ENCODE measurements around the gene DSEL. TPM values are rescaled to one million over a fixed set of nuclear protein-coding genes. Genes with fewer than 3 reads are reported as not detected.

The DSEL gene
- total and polyA plus RNA-seq, 2 of the 8 experiments (the other 6 are each of a cell fraction or from before 2014, with no cell fraction given): 3.0 to 22.8 TPM

DNA sequence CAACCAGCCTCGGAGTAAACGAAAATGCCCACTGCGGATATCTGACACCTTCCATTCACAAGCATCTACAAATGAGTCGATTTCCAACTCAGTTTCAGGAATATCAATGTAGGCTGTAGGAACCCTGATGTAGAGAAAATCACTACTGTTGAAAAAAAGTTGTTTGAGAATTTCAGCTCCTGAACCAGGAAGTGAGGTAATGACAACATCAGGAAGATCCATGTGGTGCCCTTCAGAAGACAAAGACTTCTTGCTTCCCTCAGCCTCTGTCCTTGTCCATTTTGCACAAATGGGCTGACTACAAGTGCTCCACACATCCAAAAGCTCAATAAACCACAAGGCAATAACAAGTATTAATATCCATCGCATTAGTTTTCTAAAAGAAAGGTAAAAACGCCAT lies 4.7 kb downstream of the DSEL start:
- CTCF ChIA-PET (ENCODE audit: partially characterized antibody): interaction anchor here (0.8 to 1.3 kb wide), 4 partner anchors 18 to 293 kb away, joined by 3 read pairs; no protein-coding TSS in a partner anchor
- TF ChIP-seq JUN (IDR thresholded peaks at IDR 0.05; ENCODE audit: low read depth, low read length) (no peak), EGR1 (IDR thresholded peaks at IDR 0.05; ENCODE audit: borderline replicate concordance, low read depth, low read length) (no peak), TBP (IDR thresholded peaks at IDR 0.05; ENCODE audit: low read depth, low read length) (no peak), SIRT6 (IDR thresholded peaks at IDR 0.05; ENCODE audit: low read length) (no peak)
- TF ChIP-seq, protein P1, sequence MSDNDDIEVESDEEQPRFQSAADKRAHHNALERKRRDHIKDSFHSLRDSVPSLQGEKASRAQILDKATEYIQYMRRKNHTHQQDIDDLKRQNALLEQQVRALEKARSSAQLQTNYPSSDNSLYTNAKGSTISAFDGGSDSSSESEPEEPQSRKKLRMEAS (IDR thresholded peaks at IDR 0.05): no peak

More for the DNA sequence above, 4.7 kb downstream of the DSEL start:
- no peak overlapping the region for H3K23ac ChIP-seq (ENCODE audit: insufficient read length)
- no peak overlapping the region for H3K14ac ChIP-seq (ENCODE audit: insufficient read length)
- no peak overlapping the region for H3K4me2 ChIP-seq (ENCODE audit: insufficient read depth in 1 of 2, low read depth in 2 of 2, low read length in 2 of 2)
- H3K79me2 ChIP-seq (ENCODE audit: control insufficient read depth in 1 of 2, insufficient read depth in 2 of 2, low read length in 2 of 2): peaks cover 8 to 58% of the 10 kb centered on the region in 2 experiments; a peak in 3 of 4 replicates
- POLR2A ChIA-PET (ENCODE audit: partially characterized antibody): interaction anchor here (1.2 kb wide), 1 partner anchor 12 kb away, joined by 3 read pairs; no protein-coding TSS in a partner anchor
- no peak overlapping the region for H3K18ac ChIP-seq (ENCODE audit: extremely low read depth, low read length)
- H3K56ac ChIP-seq (replicated peaks; ENCODE audit: insufficient read length, low read depth, low read length): no peak overlapping the region
- peaks cover 0 to 5% (median 1%) of the 10 kb centered on the region in 4 experiments; a peak in 4 of 7 replicates for H3K4me1 ChIP-seq (replicated peaks in 1 of 4; ENCODE audit: control insufficient read depth in 3 of 4, insufficient read depth in 4 of 4, low read length in 3 of 4)
- no peak overlapping the region for H2AK5ac ChIP-seq (ENCODE audit: low read depth, low read length)
- no peak overlapping the region for H3K9ac ChIP-seq (replicated peaks in 1 of 4; ENCODE audit: extremely low read depth in 1 of 4, low read depth in 3 of 4, low read length in 3 of 4)
- no peak overlapping the region for H4K8ac ChIP-seq (ENCODE audit: extremely low read depth, insufficient read depth, low read length)
- DNase-seq (ENCODE audit: low read depth in 1 of 2, low spot score in 2 of 2): no peak
- H4K91ac ChIP-seq (replicated peaks; ENCODE audit: insufficient read length, low read length): no peak overlapping the region
- no peak overlapping the region for H2BK20ac ChIP-seq (ENCODE audit: low read length)
- no peaks in the 10 kb centered on the region; the same call in 1 of the 2 replicates for H3K23me2 ChIP-seq (ENCODE audit: low read depth, low read length)
- H2BK15ac ChIP-seq (ENCODE audit: low read length): no peak overlapping the region
- H3K9me3 ChIP-seq (ENCODE audit: insufficient read depth in 2 of 2, low read depth in 1 of 2, low read length in 1 of 2): peaks cover 0 to 2% of the 10 kb centered on the region in 2 experiments; a peak in 1 of 4 replicates
- no peak overlapping the region for H4K5ac ChIP-seq (ENCODE audit: insufficient read length, low read depth, low read length)
- H4K20me1 ChIP-seq (replicated peaks in 1 of 2; ENCODE audit: control insufficient read depth in 1 of 2, insufficient read depth in 2 of 2, low read length in 2 of 2): peaks cover 1 to 2% of the 10 kb centered on the region in 2 experiments
- no peak overlapping the region for H2BK12ac ChIP-seq (ENCODE audit: low read depth, low read length)
- 89% methylated on average over 6 of the region's 6 CpGs; no CpG with 5 or more reads in 1 of the 2 experiments for WGBS, 2 experiments (ENCODE audit: extremely low coverage in 1 of 2, insufficient coverage in 1 of 2, insufficient read length in 1 of 2, insufficient replicate concordance in 2 of 2, low coverage in 1 of 2, low lambda C conversion rate in 2 of 2, missing lambda C conversion rate in 1 of 2)
- peaks cover 0 to 8% (median 0%) of the 10 kb centered on the region in 4 experiments; a peak in 3 of 8 replicates for H3K36me3 ChIP-seq (ENCODE audit: control insufficient read depth in 2 of 4, insufficient read depth in 4 of 4, low read length in 3 of 4)
- H3K27me3 ChIP-seq (replicated peaks in 1 of 4; ENCODE audit: control insufficient read depth in 3 of 4, extremely low read depth in 1 of 4, insufficient read depth in 3 of 4, low read length in 3 of 4): no peaks in the 10 kb centered on the region
- no peak overlapping the region for H3K4me3 ChIP-seq (ENCODE audit: extremely low read depth in 1 of 4, insufficient read depth in 2 of 4, low read depth in 3 of 4, low read length in 4 of 4)
- H3K79me1 ChIP-seq (ENCODE audit: low read depth, low read length): no peaks in the 10 kb centered on the region
- no peak overlapping the region for H2AFZ ChIP-seq (ENCODE audit: low read length)
- no peak overlapping the region for H2BK120ac ChIP-seq (replicated peaks; ENCODE audit: low read depth, low read length)
- H3K4ac ChIP-seq (replicated peaks; ENCODE audit: insufficient read length, low read depth, low read length): no peak overlapping the region
- FAIRE-seq: no peak
- H3K27ac ChIP-seq (ENCODE audit: low read depth, low read length): no peak overlapping the region
- H2BK5ac ChIP-seq (ENCODE audit: low read depth, low read length): no peak overlapping the region

Data from H1 (cell line).